ENCODE data around the gene FBXW7. TPM values are rescaled to one million over a fixed set of nuclear protein-coding genes. Genes with fewer than 3 reads are reported as not detected.
A peak's percentile ranks its signal among the peaks of the same experiment; 100 is the strongest.

The FBXW7 gene
- total RNA-seq, 1 donor: 79.5 TPM

GRCh38 chr4:152322656-152323055, 213.2 kb downstream of the FBXW7 start:
- TF ChIP-seq CTCF (IDR thresholded peaks at IDR 0.05; ENCODE audit: insufficient read depth, low read depth, low read length): no peak
- DNase-seq (ENCODE audit: low read depth): no peak
- H3K4me3 ChIP-seq (ENCODE audit: low read depth, low read length): no peak overlapping the region

- DNase-seq (ENCODE audit: low read depth): no peak
- H3K4me3 ChIP-seq (ENCODE audit: low read depth, low read length): no peak overlapping the region
- TF ChIP-seq CTCF (IDR thresholded peaks at IDR 0.05; ENCODE audit: insufficient read depth, low read depth, low read length): peak; percentile 5
These were observed 214.0 kb downstream of the FBXW7 start for GRCh38 chr4:152321923-152322322.

GRCh38 chr4:152321398-152321797, 214.5 kb downstream of the FBXW7 start:
- no peak overlapping the region for H3K4me3 ChIP-seq (ENCODE audit: low read depth, low read length)
- no peak for TF ChIP-seq CTCF (IDR thresholded peaks at IDR 0.05; ENCODE audit: insufficient read depth, low read depth, low read length)
- peak; percentile 72 for DNase-seq (ENCODE audit: low read depth)

GRCh38 chr4:152316969-152317368, 218.9 kb downstream of the FBXW7 start:
- no peak for TF ChIP-seq CTCF (IDR thresholded peaks at IDR 0.05; ENCODE audit: insufficient read depth, low read depth, low read length)
- DNase-seq (ENCODE audit: low read depth): no peak
- no peak overlapping the region for H3K4me3 ChIP-seq (ENCODE audit: low read depth, low read length)

- no peak overlapping the region for H3K4me3 ChIP-seq (ENCODE audit: low read depth, low read length)
- no peak for TF ChIP-seq CTCF (IDR thresholded peaks at IDR 0.05; ENCODE audit: insufficient read depth, low read depth, low read length)
- DNase-seq (ENCODE audit: low read depth): peak; percentile 41
These were observed 225.6 kb downstream of the FBXW7 start for GRCh38 chr4:152310257-152310656.

GRCh38 chr4:152309418-152309817, 226.5 kb downstream of the FBXW7 start:
- no peak for DNase-seq (ENCODE audit: low read depth)
- TF ChIP-seq CTCF (IDR thresholded peaks at IDR 0.05; ENCODE audit: insufficient read depth, low read depth, low read length): no peak
- H3K4me3 ChIP-seq (ENCODE audit: low read depth, low read length): no peak overlapping the region

- no peak for TF ChIP-seq CTCF (IDR thresholded peaks at IDR 0.05; ENCODE audit: insufficient read depth, low read depth, low read length)
- H3K4me3 ChIP-seq (ENCODE audit: low read depth, low read length): no peak overlapping the region
- no peak for DNase-seq (ENCODE audit: low read depth)
These were observed 226.9 kb downstream of the FBXW7 start for GRCh38 chr4:152308951-152309350.

All from fibroblast of villous mesenchyme (primary cell).